Left lung (tissue), 10 donors: ENCODE measurements around the gene ELF1. TPM values are rescaled to one million over a fixed set of nuclear protein-coding genes. Genes with fewer than 3 reads are reported as not detected.
"Not testable (repeated sequence)": the region's sequence is repeated elsewhere in the genome, so short reads cannot be mapped to it uniquely, and the experiment has no call there.

Experiments
- ATAC-seq: fragments of 200-7000 bp; cut with Tn5 transposase; one replicate; pipeline ENCODE4 v1.9.1; 2020; ENCODE audit warnings: moderate library complexity
- DNase-seq, 4 donors: peaks; one replicate each; pipeline ENCODE4 v3.0.0-alpha.2; 2013 to 2020
- H3K27ac ChIP-seq, 2 donors: fragments of 200-600 bp; sonication (generic) in 1 of 2; one replicate each; pipeline versions ENCODE4 v1.5.0 to v1.8.0; 2020 to 2021
- H3K27me3 ChIP-seq, 2 donors: fragments of 200-600 bp; sonication (generic) in 1 of 2; one replicate each; pipeline versions ENCODE4 v1.5.0 to v1.8.0; 2020 to 2021
- H3K36me3 ChIP-seq, 2 donors: fragments of 200-600 bp; sonication (generic) in 1 of 2; one replicate each; pipeline versions ENCODE4 v1.5.0 to v1.8.0; 2020 to 2021
- H3K4me1 ChIP-seq, 2 donors: fragments of 200-600 bp; one replicate each; pipeline ENCODE4 v1.8.0; 2021
- H3K4me3 ChIP-seq, 2 donors: fragments of 200-600 bp; sonication (generic) in 1 of 2; one replicate each; pipeline versions ENCODE4 v1.5.0 to v1.8.0; 2020 to 2021; ENCODE audit warnings: mild to moderate bottlenecking in 1 of 2
- H3K9me3 ChIP-seq, 2 donors: fragments of 200-600 bp; sonication (generic) in 1 of 2; one replicate each; pipeline versions ENCODE4 v1.5.0 to v1.8.0; 2020 to 2021
- intact Hi-C, 2 donors: fragments of 100-400 bp; cut with DNase I; formaldehyde crosslinking; loops; one replicate each; pipeline versions ENCODE4 v1.11.2 to v1.14.2; 2022
- polyA plus RNA-seq, 6 donors: library from polyadenylated mRNA; unstranded; fragments of 120-200 nt; gene quantifications; one replicate each; pipeline ENCODE4 v1.2.1, GENCODE V29; 2013; ENCODE audit not compliant: insufficient read length in 6 of 6
- total RNA-seq, 2 donors: library from RNA; stranded (reverse); fragmentation: NEBNext Ultra II Directional; extraction: Animal tissue kit (Norgen Biotek cat#: 25700); gene quantifications; one replicate each; pipeline ENCODE4 v1.2.1, GENCODE V29; 2021
- TF ChIP-seq, protein P1 (sequence below), 2 donors: fragments of 200-600 bp; sonication (generic) in 1 of 2; IDR thresholded peaks; one replicate each; pipeline versions ENCODE4 v1.5.0 to v1.8.0; 2021; ENCODE audit warnings: antibody characterized with exemption in 2 of 2
- donor health status: DM: no; HTN: yes; CAD: no.
- donor health status: DM: no; HTN: no; CAD: no.

ELF1 gene
- total and polyA plus RNA-seq, 8 donors: 46.6 to 84.6 (median 52.6) TPM

DNA sequence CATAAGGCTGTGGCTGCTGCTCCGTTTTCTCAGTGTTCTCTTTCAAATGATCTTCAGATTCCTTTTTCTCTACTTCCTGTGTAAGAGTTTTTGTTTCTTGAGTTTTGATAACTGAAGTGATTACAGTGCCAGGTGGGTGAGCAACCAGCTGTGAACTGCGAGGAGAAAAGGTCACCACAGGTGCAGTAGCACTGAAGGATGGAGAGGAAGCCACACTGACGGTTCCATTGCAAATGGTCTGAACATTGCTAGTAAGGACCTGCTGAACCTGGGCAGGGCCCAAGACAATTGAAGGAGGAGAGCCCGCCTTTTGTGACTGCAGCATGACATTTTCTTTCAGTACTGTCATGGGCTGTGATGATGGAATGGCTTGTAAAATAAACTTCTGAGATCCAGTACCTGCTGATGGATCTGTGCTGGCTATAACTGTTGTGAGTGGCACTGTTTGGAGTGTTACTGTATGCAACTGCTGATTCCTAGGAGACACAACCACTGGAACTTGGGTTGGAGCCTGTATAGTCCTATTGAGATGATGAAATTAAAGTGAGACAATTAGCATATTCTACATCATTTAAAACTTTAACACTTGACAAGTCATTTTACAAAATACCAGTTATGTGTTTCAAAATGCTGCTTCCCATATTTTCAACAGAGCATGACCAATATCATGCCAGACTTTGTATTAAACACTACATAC lies 85.5 kb downstream of the ELF1 start:
- TF ChIP-seq, protein P1, sequence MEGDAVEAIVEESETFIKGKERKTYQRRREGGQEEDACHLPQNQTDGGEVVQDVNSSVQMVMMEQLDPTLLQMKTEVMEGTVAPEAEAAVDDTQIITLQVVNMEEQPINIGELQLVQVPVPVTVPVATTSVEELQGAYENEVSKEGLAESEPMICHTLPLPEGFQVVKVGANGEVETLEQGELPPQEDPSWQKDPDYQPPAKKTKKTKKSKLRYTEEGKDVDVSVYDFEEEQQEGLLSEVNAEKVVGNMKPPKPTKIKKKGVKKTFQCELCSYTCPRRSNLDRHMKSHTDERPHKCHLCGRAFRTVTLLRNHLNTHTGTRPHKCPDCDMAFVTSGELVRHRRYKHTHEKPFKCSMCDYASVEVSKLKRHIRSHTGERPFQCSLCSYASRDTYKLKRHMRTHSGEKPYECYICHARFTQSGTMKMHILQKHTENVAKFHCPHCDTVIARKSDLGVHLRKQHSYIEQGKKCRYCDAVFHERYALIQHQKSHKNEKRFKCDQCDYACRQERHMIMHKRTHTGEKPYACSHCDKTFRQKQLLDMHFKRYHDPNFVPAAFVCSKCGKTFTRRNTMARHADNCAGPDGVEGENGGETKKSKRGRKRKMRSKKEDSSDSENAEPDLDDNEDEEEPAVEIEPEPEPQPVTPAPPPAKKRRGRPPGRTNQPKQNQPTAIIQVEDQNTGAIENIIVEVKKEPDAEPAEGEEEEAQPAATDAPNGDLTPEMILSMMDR (IDR thresholded peaks at IDR 0.05): no peak
- intact Hi-C loops: no loop called here
- Histone ChIP-seq H3K4me3 (no peak overlapping the region), H3K36me3 (peaks cover 0 to 84% of the 10 kb centered on the region in 2 donors), H3K27ac (no peak overlapping the region), H3K27me3 (no peaks in the 10 kb centered on the region), H3K4me1 (no peaks in the 10 kb centered on the region), H3K9me3 (no peaks in the 10 kb centered on the region)
- no peak for ATAC-seq
- no peak for DNase-seq

- Histone ChIP-seq H3K27ac (no peak overlapping the region), H3K4me3 (no peak overlapping the region), H3K9me3 (no peaks in the 10 kb centered on the region), H3K4me1 (no peaks in the 10 kb centered on the region), H3K36me3 (peaks cover 0 to 82% of the 10 kb centered on the region in 2 donors), H3K27me3 (no peaks in the 10 kb centered on the region)
- TF ChIP-seq, protein P1 (IDR thresholded peaks at IDR 0.05): no peak
- ATAC-seq (no peak), DNase-seq (no peak)
- intact Hi-C loops: no loop called here
Measured at GRCh38 chr13:40932252-40932651, 86.9 kb downstream of the ELF1 start.

DNA sequence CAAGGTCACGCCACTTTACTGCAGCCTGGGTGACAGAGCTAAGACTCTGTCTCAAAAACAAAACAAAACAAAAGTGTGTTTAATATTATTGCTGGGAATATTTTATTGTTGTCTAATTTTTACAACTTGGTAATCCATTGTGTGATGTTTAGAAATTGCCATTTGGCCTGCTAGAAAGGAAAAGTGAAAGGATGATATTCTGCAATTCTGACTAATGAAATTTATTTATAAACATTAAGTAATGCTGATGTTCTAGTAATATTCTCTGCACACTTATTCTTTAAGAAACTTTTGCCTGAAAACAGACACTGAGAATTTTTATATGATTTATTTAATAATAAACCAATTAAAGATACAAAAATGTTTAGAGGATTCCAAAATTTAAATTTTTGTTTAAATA lies 87.4 kb downstream of the ELF1 start:
- Histone ChIP-seq H3K9me3 (no peaks in the 10 kb centered on the region), H3K27ac (no peak overlapping the region), H3K4me1 (no peaks in the 10 kb centered on the region), H3K36me3 (peaks cover 0 to 78% of the 10 kb centered on the region in 2 donors), H3K27me3 (no peaks in the 10 kb centered on the region), H3K4me3 (no peak overlapping the region)
- no peak for DNase-seq
- ATAC-seq: no peak
- TF ChIP-seq, protein P1 (IDR thresholded peaks at IDR 0.05): no peak
- intact Hi-C loops: no loop called here

GRCh38 chr13:40929883-40930282 lies 89.2 kb downstream of the ELF1 start:
- H3K4me1 ChIP-seq, H3K27me3 ChIP-seq, ATAC-seq, H3K9me3 ChIP-seq, DNase-seq, H3K27ac ChIP-seq, H3K4me3 ChIP-seq, intact Hi-C loops: not testable (repeated sequence)
- peaks cover 0 to 66% of the 10 kb centered on the region in 2 donors for H3K36me3 ChIP-seq

DNA sequence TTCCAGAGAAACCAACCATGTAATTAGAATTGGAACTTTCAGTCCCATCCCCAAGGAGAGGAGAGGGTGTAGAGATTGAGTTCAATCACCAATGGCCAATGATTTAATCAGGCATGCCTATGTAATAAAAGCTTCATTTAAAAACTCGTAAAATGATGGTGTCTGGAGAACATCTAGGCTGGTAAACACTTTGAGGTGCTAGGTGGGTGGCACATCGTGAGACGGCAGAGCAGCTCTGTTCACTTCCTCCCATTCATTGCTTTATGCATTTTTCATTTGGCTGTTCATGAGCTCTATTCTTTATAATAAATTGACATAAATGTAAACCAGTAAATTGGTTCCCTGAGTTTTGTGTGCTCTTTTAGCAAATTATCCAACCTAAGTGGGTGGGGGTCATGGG lies 90.1 kb downstream of the ELF1 start:
- Histone ChIP-seq H3K27me3 (no peaks in the 10 kb centered on the region), H3K36me3 (peaks cover 0 to 64% of the 10 kb centered on the region in 2 donors), H3K4me3 (no peak overlapping the region), H3K4me1 (no peaks in the 10 kb centered on the region), H3K9me3 (no peaks in the 10 kb centered on the region), H3K27ac (no peak overlapping the region)
- ATAC-seq (no peak), DNase-seq (no peak)
- intact Hi-C loops: no loop called here
- TF ChIP-seq, protein P1 (IDR thresholded peaks at IDR 0.05): no peak

DNA sequence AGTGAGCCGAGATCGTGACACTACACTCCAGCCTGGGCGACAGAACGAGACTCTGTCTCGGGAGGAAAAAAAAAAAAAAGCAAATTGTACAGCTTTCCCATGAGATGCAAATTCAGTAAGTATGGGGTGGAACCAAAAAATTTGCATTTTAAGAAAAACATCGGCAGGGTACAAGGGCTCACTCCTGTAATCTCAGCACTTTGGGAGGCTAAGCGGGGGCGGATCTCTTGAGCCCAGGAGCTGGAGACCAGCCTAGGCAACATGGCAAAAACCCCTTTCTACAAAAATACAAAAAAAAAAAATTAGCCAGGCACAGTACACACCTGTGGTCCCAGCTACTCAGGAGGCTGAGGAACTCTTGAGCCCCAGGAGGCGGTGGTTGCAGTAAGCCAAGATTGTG lies 91.2 kb downstream of the ELF1 start:
- ATAC-seq: no peak
- intact Hi-C loops: no loop called here

More for the DNA sequence above, 91.2 kb downstream of the ELF1 start:
- no peaks in the 10 kb centered on the region for H3K4me1 ChIP-seq
- no peak overlapping the region for H3K4me3 ChIP-seq
- H3K27me3 ChIP-seq: no peaks in the 10 kb centered on the region
- H3K36me3 ChIP-seq: peaks cover 0 to 53% of the 10 kb centered on the region in 2 donors
- TF ChIP-seq, protein P1 (IDR thresholded peaks at IDR 0.05): no peak
- no peaks in the 10 kb centered on the region for H3K9me3 ChIP-seq
- H3K27ac ChIP-seq: no peak overlapping the region
- DNase-seq: no peak
